GM23248 (cell line): ENCODE data around the gene BICD1.

ENCODE experiments used
- EZH2 ChIP-seq: fragments of 200-600 bp; sonication (generic); IDR thresholded peaks from 2 replicates; pipeline ENCODE4 v1.6.1; 2018; ENCODE audit warnings: antibody characterized with exemption, mild to moderate bottlenecking; ENCODE audit not compliant: insufficient read depth, poor library complexity, severe bottlenecking
- EZH2phosphoT487 ChIP-seq: fragments of 200-600 bp; sonication (generic); IDR thresholded peaks from 2 replicates; pipeline ENCODE4 v1.6.1; 2018; ENCODE audit warnings: antibody characterized with exemption, moderate library complexity, mild to moderate bottlenecking, low read depth; ENCODE audit not compliant: insufficient read depth

DNA sequence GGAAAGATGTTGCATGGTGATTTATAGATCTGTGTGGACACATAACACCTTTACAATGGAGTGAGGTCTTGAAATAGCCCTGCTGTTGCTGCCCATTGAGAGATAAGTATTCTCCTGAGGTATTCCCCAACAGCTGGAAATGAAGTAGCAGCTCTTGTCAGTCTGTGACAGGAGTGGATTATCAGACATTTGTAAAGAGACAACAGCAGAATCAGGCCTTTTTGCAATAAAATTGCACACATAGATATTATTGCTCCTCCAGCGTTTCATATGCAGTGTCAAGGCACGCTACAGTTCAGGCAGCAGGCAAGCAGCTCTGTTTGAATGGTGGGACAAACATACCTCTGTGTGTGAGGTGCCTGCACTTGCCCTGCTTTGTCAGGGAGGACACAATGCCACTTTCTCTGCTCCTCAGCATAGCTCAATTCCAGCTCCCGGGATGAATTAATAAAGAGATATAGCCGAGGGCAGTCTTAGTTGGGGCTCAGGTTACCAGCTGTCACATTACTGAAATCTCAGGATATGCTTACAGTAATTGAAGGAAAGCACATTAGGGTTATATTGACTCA, 49.4 kb downstream of the BICD1 start:
- TF ChIP-seq EZH2 (no peak), EZH2phosphoT487 (no peak)
